Measurements from ENCODE around the gene ZNRF1. TPM values are rescaled to one million over a fixed set of nuclear protein-coding genes. Genes with fewer than 3 reads are reported as not detected.

ZNRF1 gene
- total and polyA plus RNA-seq, 10 of the 15 experiments (the other 5 are each of a cell fraction or from before 2014, with no cell fraction given), result 5.8 to 25.9 (median 14.3) TPM

DNA sequence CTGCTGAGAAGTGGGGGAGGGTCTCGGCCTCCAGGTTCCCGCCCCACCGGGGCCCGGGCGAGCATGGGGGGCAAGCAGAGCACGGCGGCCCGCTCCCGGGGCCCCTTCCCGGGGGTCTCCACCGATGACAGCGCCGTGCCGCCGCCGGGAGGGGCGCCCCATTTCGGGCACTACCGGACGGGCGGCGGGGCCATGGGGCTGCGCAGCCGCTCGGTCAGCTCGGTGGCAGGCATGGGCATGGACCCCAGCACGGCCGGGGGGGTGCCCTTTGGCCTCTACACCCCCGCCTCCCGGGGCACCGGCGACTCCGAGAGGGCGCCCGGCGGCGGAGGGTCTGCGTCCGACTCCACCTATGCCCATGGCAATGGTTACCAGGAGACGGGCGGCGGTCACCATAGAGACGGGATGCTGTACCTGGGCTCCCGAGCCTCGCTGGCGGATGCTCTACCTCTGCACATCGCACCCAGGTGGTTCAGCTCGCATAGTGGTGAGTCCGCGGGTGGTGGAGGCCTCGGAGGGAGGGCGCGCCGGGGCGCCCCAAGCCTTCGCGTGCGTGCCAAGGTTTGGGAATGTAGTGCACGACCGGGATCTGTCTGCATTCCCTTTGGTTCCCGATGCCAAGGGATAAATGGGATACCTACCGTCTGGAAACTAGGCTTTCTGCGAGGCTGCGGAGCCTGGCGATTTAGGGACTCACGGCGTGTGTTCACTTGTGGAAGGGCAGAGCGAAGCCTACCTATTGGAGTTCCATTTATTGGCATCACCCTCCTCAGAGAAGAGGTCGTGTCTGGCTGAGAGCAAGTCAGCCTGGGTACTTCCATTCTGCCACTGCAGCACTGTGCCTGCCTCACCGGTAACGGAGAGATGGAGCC lies 1.0 kb downstream of the ZNRF1 start (continued):
- TF ChIP-seq, protein P1, sequence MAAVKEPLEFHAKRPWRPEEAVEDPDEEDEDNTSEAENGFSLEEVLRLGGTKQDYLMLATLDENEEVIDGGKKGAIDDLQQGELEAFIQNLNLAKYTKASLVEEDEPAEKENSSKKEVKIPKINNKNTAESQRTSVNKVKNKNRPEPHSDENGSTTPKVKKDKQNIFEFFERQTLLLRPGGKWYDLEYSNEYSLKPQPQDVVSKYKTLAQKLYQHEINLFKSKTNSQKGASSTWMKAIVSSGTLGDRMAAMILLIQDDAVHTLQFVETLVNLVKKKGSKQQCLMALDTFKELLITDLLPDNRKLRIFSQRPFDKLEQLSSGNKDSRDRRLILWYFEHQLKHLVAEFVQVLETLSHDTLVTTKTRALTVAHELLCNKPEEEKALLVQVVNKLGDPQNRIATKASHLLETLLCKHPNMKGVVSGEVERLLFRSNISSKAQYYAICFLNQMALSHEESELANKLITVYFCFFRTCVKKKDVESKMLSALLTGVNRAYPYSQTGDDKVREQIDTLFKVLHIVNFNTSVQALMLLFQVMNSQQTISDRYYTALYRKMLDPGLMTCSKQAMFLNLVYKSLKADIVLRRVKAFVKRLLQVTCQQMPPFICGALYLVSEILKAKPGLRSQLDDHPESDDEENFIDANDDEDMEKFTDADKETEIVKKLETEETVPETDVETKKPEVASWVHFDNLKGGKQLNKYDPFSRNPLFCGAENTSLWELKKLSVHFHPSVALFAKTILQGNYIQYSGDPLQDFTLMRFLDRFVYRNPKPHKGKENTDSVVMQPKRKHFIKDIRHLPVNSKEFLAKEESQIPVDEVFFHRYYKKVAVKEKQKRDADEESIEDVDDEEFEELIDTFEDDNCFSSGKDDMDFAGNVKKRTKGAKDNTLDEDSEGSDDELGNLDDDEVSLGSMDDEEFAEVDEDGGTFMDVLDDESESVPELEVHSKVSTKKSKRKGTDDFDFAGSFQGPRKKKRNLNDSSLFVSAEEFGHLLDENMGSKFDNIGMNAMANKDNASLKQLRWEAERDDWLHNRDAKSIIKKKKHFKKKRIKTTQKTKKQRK (IDR thresholded peaks at IDR 0.05; ENCODE audit: low read depth, low read length), result no peak
- TF ChIP-seq SUPT20H (IDR thresholded peaks at IDR 0.05; ENCODE audit: borderline replicate concordance, control insufficient read depth, low read depth, low read length), result no peak

DNA sequence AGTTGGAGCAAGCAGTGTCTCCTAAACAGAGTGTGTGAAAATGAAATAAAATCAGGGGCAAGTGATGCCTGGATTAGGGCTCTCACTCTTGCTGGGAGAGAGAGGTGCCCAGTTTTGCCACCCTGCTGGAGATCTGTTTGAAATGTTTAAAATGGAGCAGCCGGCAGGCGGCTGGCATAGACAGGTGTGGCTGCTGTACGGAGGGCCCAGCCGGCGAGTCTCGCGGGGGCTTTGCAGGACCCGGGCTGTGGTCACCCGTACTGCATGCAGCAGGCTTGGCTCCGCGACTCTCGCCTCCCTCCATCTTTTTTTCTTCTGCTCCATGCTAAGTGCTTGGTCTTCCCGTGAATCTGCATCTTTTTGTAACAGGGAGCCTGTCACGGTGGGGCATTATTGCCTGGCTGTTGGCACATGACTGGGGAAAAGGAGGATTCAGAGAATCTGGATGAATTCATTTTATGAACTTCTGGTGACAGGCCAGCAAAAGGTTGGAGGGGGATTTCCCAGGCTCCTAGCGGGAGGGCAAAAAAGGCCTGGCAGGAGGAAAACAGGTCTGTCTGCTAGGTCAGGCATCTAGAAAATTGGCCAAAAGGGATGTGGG lies 1.8 kb downstream of the ZNRF1 start:
- peak overlapping the region; percentile 64 for H3K4me3 ChIP-seq
- no peak overlapping the region; the same call in 1 of the 2 replicates for H2AFZ ChIP-seq (ENCODE audit: control insufficient read depth, low read depth, low read length)
- H3K9me3 ChIP-seq (replicated peaks; ENCODE audit: control insufficient read depth, insufficient read depth, low read length), result no peaks in the 10 kb centered on the region
- peak overlapping the region; percentile 59 for H3K9ac ChIP-seq (ENCODE audit: control insufficient read depth, insufficient read depth, low read length)
- intact Hi-C loops (cut with micrococcal nuclease; ENCODE audit: unreplicated experiment) (no loop called here), in situ Hi-C loops (cut with MboI) (no loop called here)
- BruUV-seq (replicated peaks), result no TSS peak
- no peaks in the 10 kb centered on the region for H4K20me1 ChIP-seq (ENCODE audit: control insufficient read depth, insufficient read depth)
- peaks cover 52% of the 10 kb centered on the region for H3K79me2 ChIP-seq (ENCODE audit: control insufficient read depth, insufficient read depth, low read length)
- H3K4me1 ChIP-seq (ENCODE audit: control insufficient read depth, insufficient read depth, low read length), result peaks cover 8% of the 10 kb centered on the region
- no peak for DNase-seq (ENCODE audit: low read depth, low spot score)
- SMC1A ChIA-PET (ENCODE audit: uncharacterized antibody, unreplicated experiment), result interaction anchor here (1.3 to 3.7 kb wide), 4 partner anchors 12 to 109 kb away, joined by 3 to 43 read pairs (median 14); no protein-coding TSS in a partner anchor
- H3K36me3 ChIP-seq (ENCODE audit: control insufficient read depth in 2 of 2, insufficient read depth in 2 of 2, low read length in 1 of 2), result no peaks in the 10 kb centered on the region
- CTCF ChIA-PET, result interaction anchor here (1.0 to 2.3 kb wide), 3 partner anchors 108 to 111 kb away, joined by 3 to 14 read pairs (median 4); no protein-coding TSS in a partner anchor
- H3K27me3 ChIP-seq (replicated peaks in 1 of 2; ENCODE audit: control insufficient read depth in 2 of 2, insufficient read depth in 2 of 2, low read length in 1 of 2), result no peaks in the 10 kb centered on the region
- POLR2A ChIA-PET, result interaction anchor here (1.1 to 3.3 kb wide), 2 partner anchors 9 to 11 kb away, joined by 3 to 20 read pairs; no protein-coding TSS in a partner anchor
- TF ChIP-seq RELA (IDR thresholded peaks at IDR 0.05; ENCODE audit: borderline replicate concordance, partially characterized antibody), result peak; percentile 16
- TF ChIP-seq, protein P2, sequence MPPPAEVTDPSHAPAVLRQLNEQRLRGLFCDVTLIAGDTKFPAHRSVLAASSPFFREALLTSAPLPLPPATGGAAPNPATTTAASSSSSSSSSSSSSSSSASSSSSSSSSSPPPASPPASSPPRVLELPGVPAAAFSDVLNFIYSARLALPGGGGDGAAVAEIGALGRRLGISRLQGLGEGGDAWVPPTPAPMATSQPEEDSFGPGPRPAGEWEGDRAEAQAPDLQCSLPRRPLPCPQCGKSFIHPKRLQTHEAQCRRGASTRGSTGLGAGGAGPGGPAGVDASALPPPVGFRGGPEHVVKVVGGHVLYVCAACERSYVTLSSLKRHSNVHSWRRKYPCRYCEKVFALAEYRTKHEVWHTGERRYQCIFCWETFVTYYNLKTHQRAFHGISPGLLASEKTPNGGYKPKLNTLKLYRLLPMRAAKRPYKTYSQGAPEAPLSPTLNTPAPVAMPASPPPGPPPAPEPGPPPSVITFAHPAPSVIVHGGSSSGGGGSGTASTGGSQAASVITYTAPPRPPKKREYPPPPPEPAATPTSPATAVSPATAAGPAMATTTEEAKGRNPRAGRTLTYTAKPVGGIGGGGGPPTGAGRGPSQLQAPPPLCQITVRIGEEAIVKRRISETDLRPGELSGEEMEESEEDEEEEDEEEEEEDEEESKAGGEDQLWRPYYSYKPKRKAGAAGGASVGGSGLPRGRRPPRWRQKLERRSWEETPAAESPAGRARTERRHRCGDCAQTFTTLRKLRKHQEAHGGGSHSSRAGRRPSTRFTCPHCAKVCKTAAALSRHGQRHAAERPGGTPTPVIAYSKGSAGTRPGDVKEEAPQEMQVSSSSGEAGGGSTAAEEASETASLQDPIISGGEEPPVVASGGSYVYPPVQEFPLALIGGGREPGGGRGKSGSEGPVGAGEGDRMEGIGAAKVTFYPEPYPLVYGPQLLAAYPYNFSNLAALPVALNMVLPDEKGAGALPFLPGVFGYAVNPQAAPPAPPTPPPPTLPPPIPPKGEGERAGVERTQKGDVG (CRISPR knock-in tag; IDR thresholded peaks at IDR 0.05), result no peak
- peak; percentile 17; the same call in 1 of the 2 replicates for TF ChIP-seq RUNX3 (IDR thresholded peaks at IDR 0.05; ENCODE audit: low read length)
- TF ChIP-seq SUZ12 (IDR thresholded peaks at IDR 0.05; ENCODE audit: unreplicated experiment), result no peak
- TF ChIP-seq TCF12 (IDR thresholded peaks at IDR 0.05; ENCODE audit: low read depth, low read length), result 0 out of 2 replicates have a peak, but pooled peaks have one; percentile 7
- peak; percentile 39; the same call in 1 of the 2 replicates for TF ChIP-seq YY1 (IDR thresholded peaks at IDR 0.05; ENCODE audit: low read depth, low read length)
- peak; percentile 6 for ATAC-seq
- H3K27ac ChIP-seq (ENCODE audit: control insufficient read depth, insufficient read depth), result 0 out of 2 replicates have a peak overlapping the region, but pooled peaks have one; percentile 9
- RAD21 ChIA-PET (ENCODE audit: unreplicated experiment), result interaction anchor here (1.1 to 3.6 kb wide), 4 partner anchors 11 to 110 kb away, joined by 3 to 38 read pairs (median 18); no protein-coding TSS in a partner anchor
- no peak for FAIRE-seq
- peak overlapping the region; percentile 78 for H3K4me2 ChIP-seq (ENCODE audit: control insufficient read depth, insufficient read depth)
- WGBS (ENCODE audit: insufficient coverage, insufficient replicate concordance, low lambda C conversion rate, missing lambda C conversion rate), result 18% methylated on average over 15 of the region's 15 CpGs

Data from GM12878 (cell line).